GM12873 (cell line): ENCODE measurements around the gene MYBPH.

Experiments
- TF ChIP-seq, protein P1 (sequence below): IDR thresholded peaks from 2 replicates; pipeline ENCODE4 v1.5.1; 2012; ENCODE audit warnings: low read depth, mild to moderate bottlenecking, moderate library complexity, low read length, control low read depth; ENCODE audit not compliant: insufficient read depth; ENCODE audit errors: missing control alignments

MYBPH gene

DNA sequence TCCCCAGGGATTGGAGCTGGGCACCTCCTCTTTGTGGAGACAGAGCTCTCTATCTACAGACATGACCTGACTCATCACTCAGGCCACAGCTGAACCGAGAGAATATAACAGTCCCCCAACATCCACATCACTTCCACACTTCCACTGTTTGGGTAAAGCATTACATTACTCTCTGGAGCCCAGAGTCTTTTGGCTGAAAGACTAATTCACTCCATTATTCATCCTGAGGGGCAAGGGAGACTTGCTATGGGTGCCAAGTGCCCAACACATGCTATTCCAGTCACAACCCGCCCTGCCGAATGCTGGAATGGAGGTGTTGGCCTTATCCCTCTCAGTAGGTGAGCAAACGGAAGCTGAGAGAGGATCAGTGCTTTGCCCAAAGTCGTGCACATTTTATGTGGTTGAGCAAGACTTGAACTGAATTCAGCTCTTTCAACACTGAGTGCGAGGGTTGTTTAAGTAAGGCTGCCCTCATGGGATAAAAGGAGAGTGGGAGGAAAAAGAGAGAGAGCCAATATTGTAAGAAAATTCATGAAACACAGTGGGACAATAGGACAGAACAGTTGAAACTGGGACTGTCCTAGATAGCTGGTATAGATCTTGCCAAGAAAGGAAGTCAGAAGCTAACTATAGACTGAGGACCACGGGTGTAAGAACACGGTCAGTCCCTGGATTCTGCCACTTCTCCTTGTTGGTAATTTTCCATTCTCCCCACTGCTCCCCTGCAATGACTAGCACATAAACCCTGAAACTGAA, 24.4 kb upstream of the MYBPH start:
- TF ChIP-seq, protein P1, sequence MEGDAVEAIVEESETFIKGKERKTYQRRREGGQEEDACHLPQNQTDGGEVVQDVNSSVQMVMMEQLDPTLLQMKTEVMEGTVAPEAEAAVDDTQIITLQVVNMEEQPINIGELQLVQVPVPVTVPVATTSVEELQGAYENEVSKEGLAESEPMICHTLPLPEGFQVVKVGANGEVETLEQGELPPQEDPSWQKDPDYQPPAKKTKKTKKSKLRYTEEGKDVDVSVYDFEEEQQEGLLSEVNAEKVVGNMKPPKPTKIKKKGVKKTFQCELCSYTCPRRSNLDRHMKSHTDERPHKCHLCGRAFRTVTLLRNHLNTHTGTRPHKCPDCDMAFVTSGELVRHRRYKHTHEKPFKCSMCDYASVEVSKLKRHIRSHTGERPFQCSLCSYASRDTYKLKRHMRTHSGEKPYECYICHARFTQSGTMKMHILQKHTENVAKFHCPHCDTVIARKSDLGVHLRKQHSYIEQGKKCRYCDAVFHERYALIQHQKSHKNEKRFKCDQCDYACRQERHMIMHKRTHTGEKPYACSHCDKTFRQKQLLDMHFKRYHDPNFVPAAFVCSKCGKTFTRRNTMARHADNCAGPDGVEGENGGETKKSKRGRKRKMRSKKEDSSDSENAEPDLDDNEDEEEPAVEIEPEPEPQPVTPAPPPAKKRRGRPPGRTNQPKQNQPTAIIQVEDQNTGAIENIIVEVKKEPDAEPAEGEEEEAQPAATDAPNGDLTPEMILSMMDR = no peak

- TF ChIP-seq, protein P1 = no peak
These were observed 23.8 kb upstream of the MYBPH start for GRCh38 chr1:203199481-203199815.

- TF ChIP-seq, protein P1 = no peak
These were observed 23.4 kb upstream of the MYBPH start for GRCh38 chr1:203199002-203199401.

- TF ChIP-seq, protein P1 = no peak
These were observed 22.0 kb upstream of the MYBPH start for GRCh38 chr1:203197625-203198024.

DNA sequence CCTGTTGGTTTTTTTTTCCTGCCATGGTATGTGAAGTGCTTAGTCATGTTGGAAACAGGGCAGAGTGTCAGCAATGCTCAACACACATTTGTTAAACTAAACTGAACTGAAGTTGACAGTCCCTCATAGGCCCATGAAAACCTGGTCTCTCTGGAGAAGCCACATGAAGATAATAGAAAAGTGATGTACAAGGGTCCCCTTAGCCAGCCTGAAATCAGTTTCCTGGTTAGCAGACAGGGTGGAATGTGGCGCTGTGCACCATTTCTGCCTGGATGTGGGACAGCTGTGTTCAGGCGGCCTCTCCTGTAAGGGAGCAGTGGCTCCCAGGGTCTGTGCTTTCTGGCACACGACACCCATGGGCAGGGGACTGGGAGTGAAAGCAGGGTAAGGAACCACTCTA, 20.7 kb upstream of the MYBPH start:
- TF ChIP-seq, protein P1 = no peak

- TF ChIP-seq, protein P1 = no peak
These were observed 15.3 kb upstream of the MYBPH start for GRCh38 chr1:203190949-203191348.

GRCh38 chr1:203189951-203190352, 14.3 kb upstream of the MYBPH start:
- TF ChIP-seq, protein P1 = no peak
